Endothelial cell (in vitro differentiated cells): ENCODE measurements around the gene SLC16A6. TPM values are rescaled to one million over a fixed set of nuclear protein-coding genes. Genes with fewer than 3 reads are reported as not detected.
"Not testable (repeated sequence)": the region's sequence is repeated elsewhere in the genome, so short reads cannot be mapped to it uniquely, and the experiment has no call there.

Experiments
- DNase-seq: peaks from one replicate; pipeline ENCODE4 v3.0.0; 2021; ENCODE audit warnings: low spot score
- H3K27ac Mint-ChIP-seq: one replicate; pipeline ENCODE4 v1.8.0; 2021; ENCODE audit warnings: mixed read lengths, inconsistent platforms; ENCODE audit not compliant: unreplicated experiment
- H3K27me3 Mint-ChIP-seq: one replicate; pipeline ENCODE4 v1.8.0; 2021; ENCODE audit warnings: mild to moderate bottlenecking, moderate library complexity, mixed read lengths, inconsistent platforms; ENCODE audit not compliant: unreplicated experiment
- H3K36me3 Mint-ChIP-seq: one replicate; pipeline ENCODE4 v1.8.0; 2021; ENCODE audit warnings: mild to moderate bottlenecking, low read depth, mixed read lengths, inconsistent platforms; ENCODE audit not compliant: unreplicated experiment
- H3K4me1 Mint-ChIP-seq: one replicate; pipeline ENCODE4 v1.8.0; 2021; ENCODE audit warnings: mild to moderate bottlenecking, mixed read lengths, inconsistent platforms; ENCODE audit not compliant: unreplicated experiment
- H3K4me3 Mint-ChIP-seq: one replicate; pipeline ENCODE4 v1.8.0; 2021; ENCODE audit warnings: mild to moderate bottlenecking, mixed read lengths, inconsistent platforms; ENCODE audit not compliant: unreplicated experiment
- H3K9me3 Mint-ChIP-seq: one replicate; pipeline ENCODE4 v1.8.0; 2021; ENCODE audit warnings: mixed read lengths, inconsistent platforms; ENCODE audit not compliant: unreplicated experiment
- total RNA-seq: library from RNA; stranded (reverse); fragmentation: NEBNext Ultra II Directional; extraction: Animal tissue kit (Norgen Biotek cat#: 25700); gene quantifications from one replicate; pipeline ENCODE4 v1.2.1, GENCODE V29; 2021; ENCODE audit not compliant: unreplicated experiment
- TF ChIP-seq, protein P1 (sequence below): fragments of 200-600 bp; sonication (generic); IDR thresholded peaks from one replicate; pipeline ENCODE4 v1.5.0; 2021; ENCODE audit warnings: antibody characterized with exemption; ENCODE audit not compliant: unreplicated experiment

The SLC16A6 gene
- total RNA-seq, 1 donor from 2014 or later = 2.4 TPM

DNA sequence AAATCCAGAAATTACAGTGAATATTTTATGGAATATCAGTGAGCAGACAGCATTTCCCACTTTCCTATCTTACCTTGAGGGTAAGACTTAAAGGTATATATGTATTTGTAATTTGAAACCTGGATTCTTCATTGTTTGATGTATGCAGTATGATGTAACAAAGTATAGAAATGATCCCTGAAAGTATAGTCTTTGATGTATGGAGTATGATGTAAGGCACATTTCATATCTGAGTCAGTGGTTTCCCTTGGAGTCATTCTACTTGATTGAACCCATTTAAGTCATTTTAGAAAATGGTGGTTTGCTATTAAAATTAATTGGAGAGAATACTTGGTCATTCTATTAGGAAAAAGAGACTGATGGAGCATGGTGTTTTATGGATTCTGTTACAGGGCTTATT lies 33.0 kb downstream of the SLC16A6 start:
- DNase-seq = no peak
- H3K27ac Mint-ChIP-seq = no peak overlapping the region
- TF ChIP-seq, protein P1, sequence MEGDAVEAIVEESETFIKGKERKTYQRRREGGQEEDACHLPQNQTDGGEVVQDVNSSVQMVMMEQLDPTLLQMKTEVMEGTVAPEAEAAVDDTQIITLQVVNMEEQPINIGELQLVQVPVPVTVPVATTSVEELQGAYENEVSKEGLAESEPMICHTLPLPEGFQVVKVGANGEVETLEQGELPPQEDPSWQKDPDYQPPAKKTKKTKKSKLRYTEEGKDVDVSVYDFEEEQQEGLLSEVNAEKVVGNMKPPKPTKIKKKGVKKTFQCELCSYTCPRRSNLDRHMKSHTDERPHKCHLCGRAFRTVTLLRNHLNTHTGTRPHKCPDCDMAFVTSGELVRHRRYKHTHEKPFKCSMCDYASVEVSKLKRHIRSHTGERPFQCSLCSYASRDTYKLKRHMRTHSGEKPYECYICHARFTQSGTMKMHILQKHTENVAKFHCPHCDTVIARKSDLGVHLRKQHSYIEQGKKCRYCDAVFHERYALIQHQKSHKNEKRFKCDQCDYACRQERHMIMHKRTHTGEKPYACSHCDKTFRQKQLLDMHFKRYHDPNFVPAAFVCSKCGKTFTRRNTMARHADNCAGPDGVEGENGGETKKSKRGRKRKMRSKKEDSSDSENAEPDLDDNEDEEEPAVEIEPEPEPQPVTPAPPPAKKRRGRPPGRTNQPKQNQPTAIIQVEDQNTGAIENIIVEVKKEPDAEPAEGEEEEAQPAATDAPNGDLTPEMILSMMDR = no peak
- peaks cover 5% of the 10 kb centered on the region for H3K27me3 Mint-ChIP-seq
- H3K4me1 Mint-ChIP-seq = peaks cover 10% of the 10 kb centered on the region
- peaks cover 5% of the 10 kb centered on the region for H3K36me3 Mint-ChIP-seq
- H3K4me3 Mint-ChIP-seq = no peak overlapping the region
- H3K9me3 Mint-ChIP-seq = no peaks in the 10 kb centered on the region

DNA sequence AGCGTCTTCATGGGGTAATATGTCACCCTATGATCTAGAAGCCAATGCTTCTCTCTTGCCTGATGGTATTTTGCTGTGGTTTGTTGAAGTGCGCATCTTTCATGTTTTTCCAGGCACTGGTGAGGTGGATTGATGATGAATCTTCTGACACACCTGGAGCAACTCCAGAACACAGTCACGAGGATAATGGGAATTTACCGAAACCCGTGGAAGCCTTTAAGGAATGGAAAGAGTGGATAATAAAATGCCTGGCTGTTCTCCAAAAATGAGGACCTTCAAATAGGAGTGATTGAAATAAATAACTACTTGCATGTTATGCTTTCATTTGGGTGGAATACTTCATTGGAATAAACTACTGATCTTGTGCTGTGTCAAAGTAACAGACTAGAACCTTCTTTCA lies 34.2 kb downstream of the SLC16A6 start:
- not testable (repeated sequence) for H3K4me3 Mint-ChIP-seq, H3K9me3 Mint-ChIP-seq, H3K27me3 Mint-ChIP-seq, H3K36me3 Mint-ChIP-seq, DNase-seq, H3K27ac Mint-ChIP-seq
- H3K4me1 Mint-ChIP-seq = peaks cover 10% of the 10 kb centered on the region

DNA sequence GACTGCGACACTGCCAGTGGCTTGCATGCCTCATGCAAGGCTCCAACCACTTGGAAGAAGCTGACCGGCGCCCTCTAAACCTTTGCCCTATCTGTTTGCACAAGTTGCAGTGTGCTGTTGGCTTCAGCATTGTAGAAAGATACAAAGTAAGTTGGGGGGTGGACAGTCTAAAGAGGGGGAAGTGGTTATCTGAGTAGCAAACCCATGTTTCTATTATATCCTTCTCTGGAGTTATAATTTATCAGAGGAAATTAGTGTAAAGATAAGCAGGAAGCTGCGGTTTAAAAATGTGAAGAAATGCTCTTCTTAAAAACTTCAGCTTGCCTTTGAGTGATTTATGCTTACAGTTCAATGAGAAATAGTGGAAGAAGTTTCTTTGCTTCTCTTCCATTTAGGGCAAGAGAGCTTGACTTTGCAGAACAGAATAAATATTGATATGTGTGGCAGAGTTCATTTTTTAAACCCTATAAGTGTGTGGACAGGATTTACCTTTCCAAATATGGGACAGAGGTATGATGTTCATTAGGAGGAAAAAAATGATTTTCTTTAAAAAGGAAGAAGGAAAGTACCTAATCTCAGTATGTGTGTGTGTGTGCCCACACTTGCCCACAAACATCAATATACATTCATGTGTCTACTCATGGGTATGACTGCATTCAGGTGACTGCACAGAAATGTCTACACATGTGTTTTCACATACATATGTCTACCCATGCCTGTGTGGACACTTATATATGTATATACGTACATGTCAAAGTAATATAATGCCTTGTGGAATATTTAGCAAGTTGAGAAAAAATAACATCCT lies 35.0 kb downstream of the SLC16A6 start:
- Mint-ChIP-seq H3K27ac (no peak overlapping the region), H3K4me1 (peaks cover 10% of the 10 kb centered on the region), H3K27me3 (peaks cover 5% of the 10 kb centered on the region), H3K36me3 (peaks cover 5% of the 10 kb centered on the region), H3K4me3 (no peak overlapping the region), H3K9me3 (no peaks in the 10 kb centered on the region)
- no peak for DNase-seq
- TF ChIP-seq, protein P1 = no peak

DNA sequence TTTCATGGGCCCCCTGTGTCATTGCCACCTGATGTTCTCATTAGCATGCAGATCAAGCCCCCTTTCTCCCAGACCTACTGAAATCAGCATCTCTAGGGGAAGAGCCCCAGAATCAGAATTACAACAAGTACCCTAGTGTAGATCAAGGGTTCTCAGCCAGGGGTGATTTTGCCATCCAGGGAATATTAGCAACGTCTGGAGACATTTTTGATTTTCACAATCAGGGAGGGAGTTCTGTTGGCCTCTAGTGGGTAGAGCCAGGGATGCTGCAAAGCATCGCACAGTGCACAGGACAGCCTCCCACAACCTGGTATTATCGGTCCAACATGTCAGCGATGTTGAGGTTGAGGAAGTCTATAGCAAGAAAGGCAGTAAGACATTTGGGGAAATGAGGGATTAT lies 35.8 kb downstream of the SLC16A6 start:
- Mint-ChIP-seq H3K27me3 (peaks cover 5% of the 10 kb centered on the region), H3K9me3 (no peaks in the 10 kb centered on the region), H3K4me3 (no peak overlapping the region), H3K4me1 (peaks cover 10% of the 10 kb centered on the region), H3K36me3 (peaks cover 5% of the 10 kb centered on the region), H3K27ac (no peak overlapping the region)
- DNase-seq = no peak
- TF ChIP-seq, protein P1 = no peak

DNA sequence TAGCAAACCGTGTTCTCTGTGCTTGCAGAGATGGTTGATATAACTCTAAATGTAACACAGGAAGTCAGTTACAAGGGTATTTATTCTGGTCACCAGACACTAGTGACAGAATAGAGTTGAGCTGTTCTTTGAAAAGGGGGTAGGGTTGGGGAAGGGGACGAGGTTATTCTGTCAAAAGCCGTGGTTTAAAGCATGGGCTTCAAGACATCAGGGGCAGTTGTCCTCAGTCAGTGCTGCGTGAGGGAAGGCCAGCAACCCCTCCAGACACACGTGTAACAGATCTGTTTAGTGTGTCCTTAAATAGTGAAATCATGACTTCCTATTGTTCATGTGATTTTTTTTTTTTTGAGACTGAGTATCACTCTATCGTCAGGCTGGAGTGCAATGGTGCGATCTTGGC lies 37.5 kb downstream of the SLC16A6 start:
- not testable (repeated sequence) for H3K9me3 Mint-ChIP-seq, DNase-seq, H3K27me3 Mint-ChIP-seq, H3K36me3 Mint-ChIP-seq, H3K4me3 Mint-ChIP-seq, H3K27ac Mint-ChIP-seq
- H3K4me1 Mint-ChIP-seq = peaks cover 10% of the 10 kb centered on the region

DNA sequence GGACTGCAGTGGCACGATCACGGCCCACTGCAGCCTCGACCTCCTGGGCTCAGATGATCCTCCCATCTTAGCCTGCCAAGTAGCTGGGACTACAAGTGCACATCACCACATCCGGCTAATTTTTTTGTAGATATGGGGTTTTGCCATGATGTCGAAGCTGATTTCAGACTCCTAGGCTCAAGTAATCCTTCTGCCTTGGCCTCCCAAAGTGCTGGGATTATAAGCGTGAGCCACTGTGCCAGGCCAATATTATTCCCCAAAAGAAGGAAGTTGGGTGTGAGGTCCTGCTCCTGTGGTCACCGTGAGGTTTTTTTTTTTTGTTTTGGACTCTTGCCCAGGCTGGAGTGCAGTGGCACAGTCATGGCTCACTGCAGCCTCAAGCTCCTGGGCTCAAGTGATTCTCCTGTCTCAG lies 41.6 kb downstream of the SLC16A6 start:
- TF ChIP-seq, protein P1 = no peak
- Mint-ChIP-seq H3K27me3 (peaks cover 7% of the 10 kb centered on the region), H3K27ac (no peak overlapping the region), H3K4me1 (peaks cover 17% of the 10 kb centered on the region), H3K9me3 (no peaks in the 10 kb centered on the region), H3K36me3 (no peaks in the 10 kb centered on the region), H3K4me3 (no peak overlapping the region)
- no peak for DNase-seq
